Measurements from ENCODE around the gene MAP4K4. TPM values are rescaled to one million over a fixed set of nuclear protein-coding genes. Genes with fewer than 3 reads are reported as not detected.

MAP4K4 gene
- total and polyA plus RNA-seq, 4 donors, result 19.7 to 91.7 (median 54.0) TPM

GRCh38 chr2:101881131-101881530 is 183.6 kb downstream of the MAP4K4 start:
- Histone ChIP-seq H3K4me1 (ENCODE audit: control insufficient read depth in 5 of 5, insufficient read depth in 5 of 5, low read length in 5 of 5) (peaks cover 0 to 7% (median 1%) of the 10 kb centered on the region in 5 donors), H3K27ac (ENCODE audit: low read depth in 1 of 2, low read length in 1 of 2) (no peak overlapping the region), H3K27me3 (ENCODE audit: control insufficient read depth in 3 of 3, insufficient read depth in 3 of 3, low read length in 2 of 3) (no peaks in the 10 kb centered on the region), H3K4me3 (no peak overlapping the region), H3K36me3 (ENCODE audit: control insufficient read depth in 4 of 4, insufficient read depth in 4 of 4, low read length in 4 of 4) (peaks cover 10 to 38% (median 29%) of the 10 kb centered on the region in 4 donors), H3K9ac (ENCODE audit: insufficient read depth in 1 of 2, low read length in 2 of 2) (no peak overlapping the region), H3K9me3 (ENCODE audit: control insufficient read depth in 4 of 4, insufficient read depth in 3 of 4, low read length in 3 of 4) (no peaks in the 10 kb centered on the region)
- no peak for DNase-seq
- ATAC-seq (ENCODE audit: insufficient read depth, low FRiP score), result no peak
- TF ChIP-seq CTCF (IDR thresholded peaks at IDR 0.05; ENCODE audit: control extremely low read depth, extremely low read depth), result no peak

DNA sequence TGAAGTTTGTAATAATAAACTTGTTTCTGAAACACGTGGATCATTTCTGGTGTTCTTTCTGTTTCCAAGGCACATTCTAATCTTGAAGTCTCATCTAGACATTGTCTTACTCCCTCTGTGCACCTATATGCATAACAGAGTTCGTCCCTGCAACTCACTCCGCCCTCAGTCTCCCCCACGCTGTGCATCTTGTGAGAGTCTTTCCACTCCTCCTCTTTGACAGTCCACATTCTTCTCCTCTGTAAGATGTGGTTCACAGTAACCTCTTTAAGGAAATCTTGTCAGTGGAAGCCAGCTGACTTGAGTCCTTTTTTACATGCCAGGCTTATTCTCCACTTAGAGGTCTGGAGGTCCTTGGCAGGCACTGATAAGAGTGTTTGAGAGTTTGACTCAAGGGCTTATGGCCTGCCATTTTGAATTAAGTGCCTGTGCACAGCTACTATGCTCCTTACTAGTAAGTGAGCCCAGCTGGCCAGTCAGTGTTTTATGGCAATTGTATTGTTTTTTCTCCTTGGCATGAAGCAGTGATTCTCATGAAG is 185.3 kb downstream of the MAP4K4 start:
- H3K4me3 ChIP-seq, result no peak overlapping the region
- WGBS, 2 donors, result 81 to 94% methylated on average over 4 of the region's 4 CpGs

GRCh38 chr2:101883860-101884259 is 186.4 kb downstream of the MAP4K4 start:
- H3K27me3 ChIP-seq (ENCODE audit: control insufficient read depth in 3 of 3, insufficient read depth in 3 of 3, low read length in 2 of 3), result no peaks in the 10 kb centered on the region
- peaks cover 10 to 39% (median 27%) of the 10 kb centered on the region in 4 donors for H3K36me3 ChIP-seq (ENCODE audit: control insufficient read depth in 4 of 4, insufficient read depth in 4 of 4, low read length in 4 of 4)
- H3K27ac ChIP-seq (ENCODE audit: low read depth in 1 of 2, low read length in 1 of 2), result no peak overlapping the region
- no peak overlapping the region for H3K4me3 ChIP-seq
- TF ChIP-seq CTCF (IDR thresholded peaks at IDR 0.05; ENCODE audit: control extremely low read depth, extremely low read depth), result no peak
- peaks cover 0 to 9% (median 1%) of the 10 kb centered on the region in 5 donors for H3K4me1 ChIP-seq (ENCODE audit: control insufficient read depth in 5 of 5, insufficient read depth in 5 of 5, low read length in 5 of 5)
- no peaks in the 10 kb centered on the region for H3K9me3 ChIP-seq (ENCODE audit: control insufficient read depth in 4 of 4, insufficient read depth in 3 of 4, low read length in 3 of 4)
- DNase-seq, result peak in 2 of 3 donors; percentile 49 to 56
- ATAC-seq (ENCODE audit: insufficient read depth, low FRiP score), result no peak
- WGBS, 2 donors, result 31 to 35% methylated on average over 3 of the region's 3 CpGs
- H3K9ac ChIP-seq (ENCODE audit: insufficient read depth in 1 of 2, low read length in 2 of 2), result no peak overlapping the region

More for the DNA sequence above, 185.3 kb downstream of the MAP4K4 start:
- no peak overlapping the region for H3K27ac ChIP-seq (ENCODE audit: low read depth in 1 of 2, low read length in 1 of 2)
- peaks cover 0 to 9% (median 1%) of the 10 kb centered on the region in 5 donors for H3K4me1 ChIP-seq (ENCODE audit: control insufficient read depth in 5 of 5, insufficient read depth in 5 of 5, low read length in 5 of 5)
- ATAC-seq (ENCODE audit: insufficient read depth, low FRiP score), result no peak
- no peak overlapping the region for H3K9ac ChIP-seq (ENCODE audit: insufficient read depth in 1 of 2, low read length in 2 of 2)
- no peak for TF ChIP-seq CTCF (IDR thresholded peaks at IDR 0.05; ENCODE audit: control extremely low read depth, extremely low read depth)
- no peaks in the 10 kb centered on the region for H3K27me3 ChIP-seq (ENCODE audit: control insufficient read depth in 3 of 3, insufficient read depth in 3 of 3, low read length in 2 of 3)
- peaks cover 12 to 44% (median 31%) of the 10 kb centered on the region in 4 donors for H3K36me3 ChIP-seq (ENCODE audit: control insufficient read depth in 4 of 4, insufficient read depth in 4 of 4, low read length in 4 of 4)
- H3K9me3 ChIP-seq (ENCODE audit: control insufficient read depth in 4 of 4, insufficient read depth in 3 of 4, low read length in 3 of 4), result no peaks in the 10 kb centered on the region
- peak in 2 of 3 donors; percentile 22 to 39 for DNase-seq

DNA sequence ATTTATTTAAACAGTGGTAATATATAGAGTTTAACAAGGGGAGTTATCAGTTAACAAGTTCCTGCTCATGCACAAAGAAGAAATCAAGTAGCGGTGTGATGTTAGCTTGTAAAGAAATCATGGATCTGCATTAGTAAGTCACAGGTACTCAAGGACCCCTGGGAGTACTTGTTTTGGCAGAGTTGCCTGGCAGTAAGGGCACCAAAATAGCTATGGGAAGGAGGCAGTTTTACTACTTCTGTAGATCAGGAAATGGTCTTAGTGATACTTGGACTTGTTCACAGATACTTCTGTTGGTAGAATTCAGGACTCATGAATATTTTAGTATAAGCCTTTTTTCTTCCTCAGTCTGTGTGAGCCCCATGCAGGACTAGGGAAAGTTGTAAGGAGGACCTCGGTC is 186.9 kb downstream of the MAP4K4 start:
- ATAC-seq (ENCODE audit: insufficient read depth, low FRiP score), result no peak
- WGBS, 2 donors, result 82 to 86% methylated on average over 2 of the region's 2 CpGs
- Histone ChIP-seq H3K27me3 (ENCODE audit: control insufficient read depth in 3 of 3, insufficient read depth in 3 of 3, low read length in 2 of 3) (no peaks in the 10 kb centered on the region), H3K4me3 (no peak overlapping the region), H3K9ac (ENCODE audit: insufficient read depth in 1 of 2, low read length in 2 of 2) (no peak overlapping the region), H3K36me3 (ENCODE audit: control insufficient read depth in 4 of 4, insufficient read depth in 4 of 4, low read length in 4 of 4) (peaks cover 14 to 44% (median 31%) of the 10 kb centered on the region in 4 donors), H3K9me3 (ENCODE audit: control insufficient read depth in 4 of 4, insufficient read depth in 3 of 4, low read length in 3 of 4) (no peaks in the 10 kb centered on the region), H3K4me1 (ENCODE audit: control insufficient read depth in 5 of 5, insufficient read depth in 5 of 5, low read length in 5 of 5) (peaks cover 0 to 9% (median 1%) of the 10 kb centered on the region in 5 donors), H3K27ac (ENCODE audit: low read depth in 1 of 2, low read length in 1 of 2) (no peak overlapping the region)
- no peak for TF ChIP-seq CTCF (IDR thresholded peaks at IDR 0.05; ENCODE audit: control extremely low read depth, extremely low read depth)
- peak in 1 of 3 donors; percentile 24 for DNase-seq

All from lung (tissue), 12 donors.